Skin epidermis (tissue), 12 donors: ENCODE results near the gene SNRNP35.
"Not testable (repeated sequence)": the region's sequence is repeated elsewhere in the genome, so short reads cannot be mapped to it uniquely, and the experiment has no call there.

Experiments used
- H3K27ac ChIP-seq, 21 experiments: fragments of 200-600 bp; sonication (generic) in 11 of 21; one replicate each; pipeline ENCODE4 v1.5.0; 2020; ENCODE audit warnings: mild to moderate bottlenecking in 3 of 21, inconsistent platforms in 2 of 21, moderate library complexity in 2 of 21
- H3K4me3 ChIP-seq, 7 experiments: fragments of 200-600 bp; sonication (generic) in 2 of 7; one replicate each; pipeline ENCODE4 v1.5.0; 2020; ENCODE audit warnings: inconsistent platforms in 2 of 7, mild to moderate bottlenecking in 2 of 7, moderate library complexity in 1 of 7

SNRNP35 gene

DNA sequence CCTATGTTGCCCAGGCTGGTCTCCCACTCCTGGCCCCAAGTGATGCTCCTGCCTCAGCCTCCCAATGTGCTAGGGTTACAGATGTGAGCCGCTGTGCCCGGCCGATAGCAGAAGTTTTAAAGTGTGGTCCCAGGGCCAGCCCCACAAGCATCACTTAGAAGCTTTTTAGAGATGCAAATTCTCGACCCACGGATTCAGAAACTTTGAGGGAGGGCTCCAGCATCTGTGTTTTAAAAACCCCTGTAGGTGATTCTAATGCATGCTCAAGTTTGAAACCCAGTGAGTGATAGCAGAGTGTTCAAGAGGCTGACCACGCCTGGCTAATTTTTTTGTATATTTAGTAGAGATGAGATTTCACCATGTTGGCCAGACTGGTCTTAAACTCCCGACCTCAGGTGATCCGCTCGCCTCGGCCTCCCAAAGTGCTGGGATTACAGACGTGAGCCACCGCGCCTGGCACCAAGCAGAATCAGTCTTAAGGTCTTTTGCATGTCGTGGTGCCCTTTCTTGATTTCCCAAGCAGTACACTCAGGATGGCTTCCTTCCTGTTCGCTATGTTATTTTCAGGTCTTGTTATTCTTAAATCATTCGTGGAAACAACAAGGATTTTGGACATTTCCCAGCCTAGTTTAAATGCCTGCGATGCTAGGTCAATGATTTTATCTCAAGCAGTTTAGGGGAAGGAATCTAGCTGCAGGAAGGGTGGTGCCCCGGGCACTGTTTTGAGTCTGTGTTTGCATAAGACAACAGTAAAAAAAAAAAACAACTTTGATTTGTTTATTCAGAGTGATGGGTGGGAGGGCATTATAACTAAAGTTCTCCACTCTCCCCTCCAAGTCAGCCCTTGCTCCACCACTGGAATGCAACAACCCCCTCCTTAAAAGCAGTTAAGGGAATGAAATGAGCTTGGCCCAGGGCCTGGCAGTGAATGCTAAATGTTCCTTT lies 12.3 kb upstream of the SNRNP35 start:
- Histone ChIP-seq H3K4me3 (no peak overlapping the region), H3K27ac (peak overlapping the region in 18 of 21 experiments; percentile 27 to 89 (median 60))

DNA sequence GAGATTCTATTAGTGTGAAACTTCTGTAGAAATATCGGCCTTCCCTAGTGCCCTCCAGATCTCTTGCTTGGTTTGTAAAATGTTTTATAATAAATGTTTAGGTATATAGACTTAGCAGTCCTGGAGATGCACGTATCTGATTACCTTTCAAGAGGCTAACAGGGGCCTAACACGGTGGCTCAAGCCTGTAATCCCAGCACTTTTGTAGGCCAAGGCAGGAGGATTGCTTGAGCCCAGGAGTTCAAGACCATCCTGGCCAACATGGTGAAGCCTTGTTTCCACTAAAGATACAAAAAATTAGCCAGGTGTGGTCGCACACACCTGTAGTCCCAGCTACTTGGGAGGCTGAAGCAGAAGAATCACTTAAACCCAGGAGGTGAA lies 11.6 kb upstream of the SNRNP35 start:
- Histone ChIP-seq H3K27ac (peak overlapping the region in 18 of 21 experiments; percentile 27 to 89 (median 60)), H3K4me3 (no peak overlapping the region)

DNA sequence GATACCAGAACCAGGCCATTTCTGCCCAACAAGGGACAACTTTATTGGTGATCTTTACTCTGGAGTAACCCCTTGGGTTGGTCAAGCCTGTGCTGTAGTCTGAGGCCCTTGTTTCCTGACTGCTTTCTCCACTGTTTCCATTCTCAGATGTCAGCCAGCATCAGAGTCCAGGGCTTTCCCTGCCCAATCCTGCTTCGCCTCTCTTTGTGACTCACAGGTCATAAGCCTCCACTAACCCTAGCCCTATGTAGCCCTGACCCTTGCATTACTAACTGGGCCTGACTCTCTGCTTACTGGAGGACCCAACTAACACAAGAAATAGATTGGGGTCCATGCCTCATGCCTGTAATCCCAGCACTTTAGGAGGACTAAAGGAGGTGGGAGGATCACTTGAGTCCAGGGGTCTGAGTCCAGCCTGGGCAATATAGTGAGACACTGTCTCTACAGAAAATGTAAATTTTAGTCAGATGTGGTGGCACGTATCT lies 8.6 kb upstream of the SNRNP35 start:
- Histone ChIP-seq H3K27ac (peak overlapping the region in 15 of 21 experiments; percentile 3 to 78 (median 56)), H3K4me3 (no peak overlapping the region)

DNA sequence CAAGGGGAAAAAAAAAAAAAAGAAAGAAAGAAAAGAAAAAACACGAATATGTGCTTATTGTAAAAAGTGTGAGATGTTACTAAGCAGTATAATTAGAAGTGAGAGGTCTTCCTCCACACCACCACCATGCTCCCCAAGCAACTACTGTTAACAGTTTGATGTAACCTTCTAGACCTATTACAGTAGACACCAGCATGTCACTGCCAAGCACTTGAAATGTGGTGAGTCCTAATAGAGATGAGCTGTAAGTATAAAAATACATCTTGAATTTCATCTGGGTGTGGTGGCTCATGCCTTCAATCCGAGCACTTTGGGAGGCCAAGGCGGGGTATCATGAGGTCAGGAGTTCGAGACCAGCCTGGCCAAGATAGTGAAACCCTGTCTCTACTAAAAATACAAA lies 8.1 kb upstream of the SNRNP35 start:
- peak overlapping the region in 1 of 21 experiments; percentile 66 for H3K27ac ChIP-seq
- H3K4me3 ChIP-seq = no peak overlapping the region

DNA sequence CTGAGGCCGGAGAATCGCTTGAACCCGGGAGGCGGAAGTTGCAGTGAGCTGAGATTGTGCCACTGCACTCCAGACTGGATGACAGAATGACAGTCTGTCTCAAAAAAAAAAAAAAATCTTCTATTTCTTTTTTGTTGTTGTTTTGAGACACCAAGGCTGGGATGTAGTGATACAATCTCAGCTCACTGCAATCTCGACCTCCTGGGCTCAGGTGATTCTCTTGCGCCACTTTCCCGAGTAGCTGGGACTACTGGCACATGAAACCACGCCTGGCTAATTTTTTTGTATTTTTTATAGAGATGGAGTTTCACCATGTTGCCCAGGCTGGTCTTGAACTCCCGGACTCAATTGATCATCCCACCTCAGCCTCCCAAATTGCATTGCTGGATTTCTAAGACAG lies 7.3 kb upstream of the SNRNP35 start:
- H3K4me3 ChIP-seq = no peak overlapping the region
- H3K27ac ChIP-seq = no peak overlapping the region

DNA sequence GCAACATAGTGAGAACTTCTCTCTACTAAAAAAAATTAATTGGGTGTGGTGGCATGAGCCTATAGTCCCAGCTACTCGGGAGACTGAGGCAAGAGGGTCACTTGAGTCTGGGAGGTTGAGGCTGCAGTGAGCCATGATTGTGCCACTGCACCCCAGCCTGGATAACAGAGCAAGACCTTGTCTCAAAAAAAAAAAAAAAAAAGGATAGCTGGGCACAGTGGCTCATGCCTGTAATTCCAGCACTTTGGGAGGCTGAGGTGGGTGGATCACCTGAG lies 5.7 kb upstream of the SNRNP35 start:
- not testable (repeated sequence) for H3K4me3 ChIP-seq, H3K27ac ChIP-seq

DNA sequence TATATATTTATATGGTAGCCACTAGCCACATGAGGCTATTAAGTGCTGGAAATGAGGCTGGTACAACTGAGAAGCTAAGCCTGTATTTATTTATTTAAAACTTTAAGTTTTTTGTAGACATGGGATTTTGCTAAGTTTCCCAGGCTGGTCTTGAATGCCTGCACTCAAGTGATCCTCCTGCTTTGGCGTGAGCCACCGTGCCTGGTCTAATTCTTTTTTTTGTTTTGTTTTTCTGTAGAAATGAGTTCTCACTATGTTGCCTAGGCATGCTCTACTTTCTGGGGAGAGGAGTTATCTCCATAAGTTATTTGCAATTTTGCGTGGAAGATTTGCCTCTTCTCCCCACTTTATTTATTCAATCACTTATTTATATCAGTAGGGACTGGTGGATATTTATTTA lies 4.8 kb upstream of the SNRNP35 start:
- H3K27ac ChIP-seq = no peak overlapping the region

DNA sequence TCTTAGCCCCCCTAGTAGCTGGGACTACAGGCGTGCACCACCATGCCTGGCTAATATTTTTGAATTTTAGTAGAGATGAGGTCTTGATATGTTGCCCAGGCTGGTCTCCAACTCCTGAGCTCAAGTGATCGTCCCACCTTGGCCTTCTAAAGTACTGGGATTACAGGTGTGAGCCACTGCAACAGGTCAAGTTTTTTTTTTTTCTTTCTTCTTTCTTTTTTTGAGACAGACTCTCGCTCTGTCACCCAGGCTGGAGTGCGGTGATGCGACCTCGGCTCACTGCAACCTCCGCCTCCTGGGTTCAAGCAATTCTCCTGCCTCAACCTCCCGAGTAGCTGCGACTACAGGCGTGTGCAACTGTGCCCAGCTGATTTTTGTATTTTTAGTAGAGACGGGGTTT lies 5.2 kb downstream of the SNRNP35 start:
- H3K4me3 ChIP-seq, H3K27ac ChIP-seq: not testable (repeated sequence)

More for the DNA sequence above, 4.8 kb upstream of the SNRNP35 start:
- no peak overlapping the region for H3K4me3 ChIP-seq

DNA sequence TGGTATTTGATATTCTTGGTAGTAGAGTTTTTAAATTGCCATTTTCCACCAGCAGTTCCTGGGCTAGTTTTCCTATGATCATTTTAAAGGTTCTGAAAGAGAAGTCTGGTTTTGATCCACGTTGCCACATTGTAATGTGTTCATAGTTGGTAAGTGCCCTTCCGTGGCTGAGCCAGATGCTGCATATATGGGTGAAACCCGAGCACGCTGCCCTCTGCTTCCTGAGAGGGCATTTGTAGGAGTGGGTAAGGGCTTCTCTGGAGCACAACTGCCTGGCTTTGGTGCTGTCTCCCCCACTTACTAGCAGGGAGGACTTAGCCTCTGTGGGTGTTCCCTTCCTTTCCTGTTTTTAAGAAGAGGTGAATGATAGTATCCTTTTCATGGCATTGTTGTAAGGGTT lies 7.1 kb downstream of the SNRNP35 start:
- no peak overlapping the region for H3K4me3 ChIP-seq
- H3K27ac ChIP-seq = no peak overlapping the region

DNA sequence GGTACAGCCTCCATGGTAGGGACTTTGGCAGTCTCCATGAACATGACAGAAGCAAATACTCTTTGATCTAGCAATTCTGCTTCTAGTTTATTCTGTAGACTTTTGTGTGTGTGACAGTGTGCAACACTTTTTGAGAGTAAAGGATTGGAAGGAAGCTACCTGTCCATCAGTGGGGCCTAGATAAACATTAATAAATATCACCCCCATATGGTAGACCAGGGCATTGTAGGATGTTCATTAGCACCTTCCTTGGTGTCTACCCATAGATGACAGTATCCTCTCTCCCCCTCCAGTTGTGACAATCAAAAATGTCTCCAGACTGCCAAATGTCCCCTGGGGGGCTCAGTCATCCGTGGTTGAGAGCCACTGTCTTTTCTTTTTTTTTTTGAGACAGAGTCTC lies 10.8 kb downstream of the SNRNP35 start:
- no peak overlapping the region for H3K27ac ChIP-seq
- H3K4me3 ChIP-seq = no peak overlapping the region

DNA sequence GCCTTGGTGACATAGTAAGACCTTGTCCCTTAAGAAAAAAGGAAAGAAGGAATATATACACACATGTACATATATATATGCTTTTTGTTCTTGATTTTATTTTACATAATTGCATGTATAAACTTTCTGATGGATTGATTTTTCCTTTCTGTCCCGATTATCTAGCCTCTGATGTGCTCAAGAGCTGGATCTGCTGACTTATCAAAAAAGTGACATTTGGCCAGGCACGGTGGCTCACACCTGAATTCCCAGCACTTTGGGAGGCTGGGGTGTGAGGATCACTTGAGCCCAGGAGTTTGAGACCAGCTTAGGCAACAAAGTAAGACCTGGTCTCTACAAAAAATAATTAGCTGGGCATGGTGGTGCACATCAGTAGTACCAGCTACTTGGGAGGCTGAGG lies 12.0 kb downstream of the SNRNP35 start:
- no peak overlapping the region for H3K27ac ChIP-seq

DNA sequence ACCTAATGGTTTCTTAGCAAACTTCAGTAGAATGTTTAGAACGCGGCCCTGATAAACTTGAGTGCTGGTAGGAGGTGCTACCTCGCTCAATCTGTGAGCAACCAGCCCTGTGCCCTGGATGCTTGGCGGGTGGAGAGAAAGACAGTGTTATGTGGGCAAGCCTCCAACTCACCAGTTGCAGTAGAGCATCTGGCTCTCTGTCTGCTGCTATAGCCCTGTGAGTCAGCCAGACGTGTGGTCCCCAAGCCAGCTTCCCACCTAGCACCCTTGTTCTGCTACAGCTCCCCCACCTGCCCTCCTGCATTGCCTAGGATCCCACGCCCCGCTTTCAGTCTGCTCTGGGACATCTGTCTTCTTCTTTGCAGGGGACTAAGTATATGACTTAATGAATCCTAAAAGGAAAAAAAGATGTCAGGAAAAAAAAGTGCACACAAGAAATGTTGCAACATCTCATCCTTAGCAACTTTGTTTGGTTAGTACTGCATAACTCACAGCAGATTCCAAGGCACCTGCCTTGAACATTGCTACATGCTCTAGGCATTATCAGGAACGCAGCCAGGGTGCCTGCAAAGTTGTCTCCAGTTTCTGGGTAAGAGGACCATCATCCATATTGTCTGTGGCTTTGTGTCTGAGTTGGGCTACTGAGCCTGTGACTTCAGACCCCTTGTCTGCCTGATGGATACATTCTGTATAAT lies 13.6 kb downstream of the SNRNP35 start:
- Histone ChIP-seq H3K4me3 (no peak overlapping the region), H3K27ac (no peak overlapping the region)

More for the DNA sequence above, 12.0 kb downstream of the SNRNP35 start:
- H3K4me3 ChIP-seq = no peak overlapping the region

DNA sequence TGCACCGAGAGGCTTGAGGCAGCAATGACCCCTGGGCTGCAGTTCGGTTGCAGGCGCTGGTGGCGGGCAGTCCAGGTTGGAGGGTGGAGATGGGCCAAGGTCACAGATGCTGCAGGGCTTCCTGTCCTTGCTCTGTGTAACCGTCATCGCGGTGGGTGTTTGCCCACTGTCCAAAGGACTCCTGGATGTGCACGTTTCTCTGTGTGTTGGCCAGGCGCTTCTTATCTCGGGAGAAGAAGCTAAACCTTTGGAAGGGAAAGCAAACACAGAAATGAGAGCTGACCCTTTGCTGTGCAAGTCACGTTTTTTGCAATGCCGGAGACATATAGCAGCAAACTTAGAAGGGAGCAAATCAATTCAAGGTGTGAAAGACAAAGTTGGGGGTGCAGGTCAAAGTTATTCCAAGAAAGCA lies 14.5 kb downstream of the SNRNP35 start:
- H3K27ac ChIP-seq = no peak overlapping the region
- no peak overlapping the region for H3K4me3 ChIP-seq

DNA sequence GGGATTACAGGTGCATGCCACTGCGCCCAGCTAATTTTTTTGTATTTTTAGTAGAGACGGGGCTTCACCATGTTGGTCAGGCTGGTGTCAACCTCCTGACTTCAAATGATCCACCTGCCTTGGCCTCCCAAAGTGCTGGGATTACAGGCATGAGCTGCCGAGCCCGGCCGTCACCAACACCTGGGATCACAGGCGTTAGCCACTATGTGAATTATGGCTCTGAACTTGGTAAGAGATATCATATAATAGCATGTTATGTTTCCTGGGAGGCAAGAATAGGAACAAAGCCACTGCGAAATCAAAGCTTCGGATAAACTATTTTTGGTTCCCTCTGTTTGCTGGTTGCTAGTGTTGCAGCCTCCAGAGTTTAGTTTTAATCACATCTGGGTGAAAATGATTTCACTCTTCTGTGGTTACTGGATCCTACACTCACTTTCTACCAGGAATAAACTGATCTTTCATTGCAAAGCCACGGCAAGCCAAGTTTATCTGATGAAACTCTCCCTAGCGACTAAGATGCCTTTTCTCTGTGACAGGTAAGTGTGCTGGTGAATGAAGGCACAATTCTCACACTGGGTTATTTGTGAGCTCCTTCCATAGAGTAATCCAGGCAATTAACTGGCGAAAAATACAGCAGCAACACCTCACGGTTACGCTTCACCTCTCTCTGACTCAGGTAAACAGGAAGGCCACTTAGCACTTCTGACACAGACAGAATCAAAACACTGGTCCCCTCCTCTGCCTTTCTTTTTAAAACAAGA lies 16.7 kb downstream of the SNRNP35 start:
- H3K27ac ChIP-seq = peak overlapping the region in 4 of 21 experiments; percentile 3 to 60 (median 40)

DNA sequence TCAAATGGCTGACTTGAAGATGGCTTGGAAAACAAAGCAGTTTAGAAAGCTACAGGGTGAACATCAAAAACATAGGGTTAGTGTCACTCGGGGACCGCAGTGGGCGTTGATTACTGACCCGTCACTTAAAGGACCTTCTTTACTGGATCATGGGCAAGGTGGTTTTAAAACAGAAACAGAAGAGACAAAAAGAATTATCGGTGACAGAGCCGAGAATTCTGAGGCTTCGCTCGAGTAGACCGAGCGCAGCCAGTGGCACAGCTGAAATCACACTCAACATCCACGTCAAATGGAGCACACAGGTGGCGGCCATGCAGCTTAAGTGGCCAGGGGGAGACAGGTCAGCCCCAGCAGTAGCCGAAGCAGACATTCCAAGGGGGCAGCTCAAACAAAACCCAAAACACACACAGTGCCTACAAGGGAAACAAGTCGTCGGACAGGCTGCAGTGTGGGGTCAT lies 17.3 kb downstream of the SNRNP35 start:
- peak overlapping the region in 5 of 21 experiments; percentile 3 to 60 (median 55) for H3K27ac ChIP-seq
- H3K4me3 ChIP-seq = no peak overlapping the region

More for the DNA sequence above, 16.7 kb downstream of the SNRNP35 start:
- no peak overlapping the region for H3K4me3 ChIP-seq

DNA sequence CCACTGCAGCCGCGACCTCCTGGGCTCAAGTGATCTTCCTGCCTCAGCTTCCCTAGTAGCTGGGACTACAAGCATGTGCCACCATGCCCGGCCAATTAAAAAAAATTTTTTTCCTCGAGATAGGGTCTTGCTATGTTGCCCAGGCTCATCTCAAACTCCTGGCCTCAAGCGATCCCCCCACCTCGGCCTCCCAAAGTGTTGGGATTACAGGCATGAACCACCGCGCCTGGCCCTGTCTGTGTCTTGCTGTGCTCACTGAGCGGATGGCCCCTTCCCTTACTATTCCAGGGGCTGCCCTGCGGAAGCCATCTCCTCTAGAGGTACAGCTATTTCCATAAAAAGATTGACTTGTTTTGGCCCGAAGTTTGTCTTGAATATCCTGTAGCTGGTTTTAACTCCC lies 20.1 kb downstream of the SNRNP35 start:
- Histone ChIP-seq H3K27ac (peak overlapping the region in 1 of 21 experiments; percentile 30), H3K4me3 (no peak overlapping the region)

DNA sequence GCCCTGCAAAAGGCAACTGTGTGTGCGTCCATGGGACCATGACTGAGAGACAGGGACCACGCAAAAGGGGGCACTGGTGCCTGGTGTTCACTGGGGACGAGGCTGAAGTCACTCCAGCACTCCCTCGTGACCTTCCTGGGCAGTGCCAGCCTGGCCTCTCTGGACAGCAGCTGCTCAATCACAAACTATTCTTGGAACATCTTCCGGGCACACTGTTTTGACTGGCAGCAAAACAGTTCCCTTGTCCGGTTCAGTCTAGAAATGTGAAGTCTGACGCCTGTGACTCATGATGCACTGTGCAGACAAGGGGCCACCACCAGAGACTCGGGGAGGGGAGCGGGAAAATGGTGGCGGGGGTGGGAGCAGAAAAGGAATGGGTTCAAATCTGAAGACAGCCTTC lies 20.8 kb downstream of the SNRNP35 start:
- Histone ChIP-seq H3K27ac (peak overlapping the region in 6 of 21 experiments; percentile 23 to 74 (median 33)), H3K4me3 (no peak overlapping the region)

DNA sequence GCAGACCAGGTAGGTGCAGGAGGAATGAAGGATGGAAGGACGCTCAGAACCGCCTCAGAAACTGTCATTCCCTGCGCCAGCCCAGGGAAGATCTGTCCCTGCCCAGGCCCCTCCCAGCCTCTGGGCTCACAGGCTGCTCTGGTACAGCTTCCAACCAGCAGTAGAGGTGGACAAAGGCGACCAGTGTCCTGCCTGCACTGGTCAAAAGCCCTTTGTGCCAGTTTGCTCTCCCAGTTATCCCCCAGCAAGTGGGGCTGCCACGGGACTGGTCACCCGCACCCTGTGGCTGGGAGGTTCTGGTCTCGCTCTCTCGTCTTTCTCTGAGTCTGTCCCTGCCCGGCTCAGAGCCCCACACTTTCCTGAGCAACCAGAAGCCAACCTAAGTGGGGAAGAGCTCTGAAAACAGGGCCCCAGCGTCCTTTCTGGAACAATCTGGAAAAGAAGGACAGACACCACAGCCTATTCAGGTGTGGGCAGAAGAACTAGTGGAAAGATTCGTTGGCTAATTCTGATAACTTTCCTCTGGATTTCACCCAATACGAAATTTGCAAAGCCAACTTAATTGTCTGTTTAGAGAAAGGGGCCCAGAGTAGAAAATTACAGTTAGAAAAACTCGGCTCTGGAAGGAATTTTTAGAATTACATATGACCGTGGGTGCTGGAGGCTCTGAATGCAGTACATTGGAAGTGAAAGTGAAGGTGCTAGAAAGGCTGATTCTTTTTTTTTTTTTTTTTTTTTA lies 21.7 kb downstream of the SNRNP35 start:
- peak overlapping the region in 8 of 21 experiments; percentile 2 to 74 (median 33) for H3K27ac ChIP-seq
- no peak overlapping the region for H3K4me3 ChIP-seq

DNA sequence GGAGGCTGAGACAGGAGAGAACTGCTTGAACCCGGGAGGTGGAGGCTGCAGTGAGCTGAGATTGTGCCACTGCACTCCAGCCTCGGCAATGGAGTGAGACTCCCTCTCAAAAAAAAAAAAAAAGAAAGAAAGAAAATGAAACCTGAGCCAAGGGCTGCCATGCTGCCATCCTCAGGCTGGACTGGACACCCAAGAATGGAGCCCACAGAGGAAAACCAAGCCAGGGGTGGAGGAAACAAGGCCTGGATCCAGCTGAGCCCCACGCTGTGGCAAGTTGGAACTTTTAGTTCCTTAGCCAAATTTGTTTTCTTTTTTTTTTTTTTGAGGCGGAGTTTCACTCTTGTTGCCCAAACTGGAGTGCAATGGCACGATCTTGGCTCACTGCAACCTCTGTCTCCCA lies 23.3 kb downstream of the SNRNP35 start:
- not testable (repeated sequence) for H3K4me3 ChIP-seq, H3K27ac ChIP-seq
